Suppressor macrophage treated with lipopolysaccharide for 1 hour (primary cell): ENCODE data around the gene TRIAP1.
"Not testable (repeated sequence)": the region's sequence is repeated elsewhere in the genome, so short reads cannot be mapped to it uniquely, and the experiment has no call there.

Experiments
- DNase-seq, 3 donors: peaks; one replicate each; pipeline ENCODE4 v3.0.0-alpha.2; 2020 to 2022

The TRIAP1 gene

DNA sequence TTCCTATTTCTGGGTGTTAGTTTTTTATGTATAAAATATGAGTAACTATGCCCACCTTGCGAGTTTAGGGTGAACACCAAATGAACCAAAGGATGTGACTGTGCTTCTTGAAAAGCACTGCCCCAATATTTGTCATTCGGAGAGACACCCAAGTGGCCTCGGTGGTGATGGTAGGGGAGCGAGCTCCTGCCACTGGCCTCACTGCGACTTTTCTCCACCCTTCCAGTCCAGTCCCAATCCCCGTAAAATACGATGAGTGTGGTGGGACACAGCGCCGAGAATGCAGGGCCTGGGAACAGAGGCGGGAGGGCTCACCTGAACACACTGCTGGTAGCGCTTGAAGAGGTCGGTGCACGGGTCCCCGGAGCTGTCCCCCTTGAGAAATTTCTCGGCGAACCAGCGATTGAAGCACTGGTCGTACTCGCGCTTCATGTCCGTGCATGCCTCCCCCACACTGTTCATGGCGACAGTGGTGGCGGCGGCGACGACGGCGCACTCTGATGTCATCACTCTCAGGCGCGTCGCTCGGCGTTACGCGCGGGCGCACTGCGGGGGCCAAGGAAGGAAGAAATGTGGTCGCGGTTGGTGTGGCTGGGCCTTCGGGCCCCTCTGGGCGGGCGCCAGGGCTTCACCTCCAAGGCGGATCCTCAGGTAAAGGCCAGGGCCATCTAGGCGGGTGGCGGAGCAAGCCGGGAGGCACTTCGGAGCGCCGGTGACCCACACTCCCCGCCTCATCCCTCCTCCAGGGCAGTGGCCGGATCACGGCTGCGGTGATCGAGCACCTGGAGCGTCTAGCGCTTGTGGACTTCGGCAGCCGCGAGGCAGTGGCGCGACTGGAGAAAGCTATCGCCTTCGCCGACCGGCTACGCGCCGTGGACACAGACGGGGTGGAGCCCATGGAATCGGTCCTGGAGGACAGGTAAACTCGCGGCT, at the start of gene TRIAP1, which contains the start of gene GATC:
TRIAP1 (minus strand) TSS at position 474 of the 933 bp plus-strand sequence; CDS start at position 462, 12 bp downstream.
GATC (plus strand) TSS at position 534 of the 933 bp plus-strand sequence; CDS start at position 571, 37 bp downstream.
- peak; percentile 88 to 93 (median 91) for DNase-seq

DNA sequence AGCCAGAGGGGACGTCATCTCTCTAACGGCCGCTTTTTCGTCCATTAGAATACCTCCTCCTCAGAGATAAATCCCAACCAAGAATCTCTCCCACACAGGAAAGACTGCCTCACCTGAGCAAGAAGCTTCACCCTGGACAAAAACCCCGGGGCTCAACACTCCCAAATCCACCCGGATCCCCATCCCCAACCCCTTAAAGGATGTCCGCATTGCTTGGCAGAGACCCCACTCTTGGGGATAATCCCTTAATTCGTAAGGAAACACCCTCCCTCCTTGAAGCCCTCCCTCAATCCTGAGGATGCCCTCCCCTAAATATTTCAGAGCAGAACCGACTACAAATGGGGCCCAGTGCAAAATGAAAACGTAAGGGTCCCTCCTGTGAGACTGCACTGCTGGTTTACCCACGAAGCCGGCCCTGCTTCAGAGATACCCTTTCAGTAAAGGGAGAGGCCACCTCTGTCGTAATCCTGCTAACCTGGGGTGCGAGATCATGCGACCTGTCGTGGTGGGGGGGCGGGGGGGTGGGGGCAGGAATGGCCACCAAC, 49.1 kb upstream of the TRIAP1 start:
- DNase-seq = no peak

DNA sequence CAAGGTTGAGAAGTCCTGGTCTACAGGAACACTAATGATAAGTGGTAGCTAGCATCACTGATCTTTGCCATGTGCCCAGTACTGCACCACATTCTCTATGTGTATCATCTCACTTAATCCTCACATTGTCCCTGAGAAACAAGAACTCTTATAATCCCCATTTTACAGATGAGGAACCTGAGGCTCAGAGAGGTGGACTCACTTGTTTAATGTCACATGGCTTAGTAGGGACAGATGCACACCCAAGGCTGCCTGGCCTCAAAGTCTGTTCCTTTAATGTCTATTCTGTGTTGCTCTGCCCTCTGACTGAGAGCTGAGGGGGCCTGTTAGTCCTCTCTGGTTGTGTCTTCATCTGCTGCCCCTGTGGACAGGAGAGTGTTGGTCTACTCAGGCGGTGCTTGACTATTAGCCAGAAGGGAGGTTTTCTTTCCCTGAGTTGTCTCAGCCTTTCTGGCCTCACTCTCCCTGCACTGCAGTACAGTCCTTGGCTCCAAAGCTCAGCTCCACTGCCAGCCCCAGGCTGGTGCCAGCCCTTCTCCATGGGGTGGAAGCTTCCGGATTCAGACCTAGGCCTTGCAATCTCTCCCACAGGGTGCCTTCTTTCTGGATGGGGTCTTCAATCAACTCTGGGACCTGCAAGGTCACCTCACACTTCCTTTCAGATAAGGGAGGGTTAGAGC, 44.8 kb upstream of the TRIAP1 start:
- DNase-seq = no peak

DNA sequence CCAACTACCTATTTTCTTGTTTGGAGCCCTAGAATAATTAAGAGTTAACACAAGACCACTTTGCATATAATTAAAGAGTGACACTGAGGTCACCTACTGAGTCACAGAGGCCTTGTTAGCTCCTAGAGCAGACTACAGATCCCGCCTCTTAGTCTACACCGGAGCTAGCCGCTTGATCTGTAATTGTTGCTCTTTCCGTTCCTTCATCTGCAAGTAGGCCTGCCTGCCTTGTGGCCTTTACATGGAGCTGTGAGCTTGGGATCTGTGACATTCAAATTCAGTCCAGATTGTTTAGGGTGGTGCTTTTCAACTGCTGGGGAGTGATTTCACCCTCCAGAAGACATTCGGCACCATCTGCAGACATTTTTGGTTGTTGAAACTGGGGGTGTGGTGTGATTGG, 44.1 kb upstream of the TRIAP1 start:
- no peak for DNase-seq

DNA sequence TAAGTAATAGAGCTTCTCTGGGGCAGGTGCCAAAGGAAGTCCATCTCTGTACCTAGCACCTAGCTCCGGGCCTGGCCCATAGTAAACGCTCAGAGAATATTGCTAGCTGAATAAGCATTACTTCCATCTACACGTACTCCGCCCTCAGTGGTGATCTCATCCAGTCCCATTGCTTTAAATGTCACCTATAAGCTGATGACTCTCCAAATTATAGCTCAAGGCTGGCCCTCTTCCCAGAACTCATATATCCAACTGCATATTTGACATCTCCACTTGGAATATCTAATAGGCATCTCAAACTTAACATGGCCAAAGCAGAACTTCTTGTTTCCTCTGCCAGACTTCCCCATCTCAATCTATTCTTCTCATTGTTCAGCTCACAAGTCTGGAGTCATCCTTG, 42.8 kb upstream of the TRIAP1 start:
- no peak for DNase-seq

DNA sequence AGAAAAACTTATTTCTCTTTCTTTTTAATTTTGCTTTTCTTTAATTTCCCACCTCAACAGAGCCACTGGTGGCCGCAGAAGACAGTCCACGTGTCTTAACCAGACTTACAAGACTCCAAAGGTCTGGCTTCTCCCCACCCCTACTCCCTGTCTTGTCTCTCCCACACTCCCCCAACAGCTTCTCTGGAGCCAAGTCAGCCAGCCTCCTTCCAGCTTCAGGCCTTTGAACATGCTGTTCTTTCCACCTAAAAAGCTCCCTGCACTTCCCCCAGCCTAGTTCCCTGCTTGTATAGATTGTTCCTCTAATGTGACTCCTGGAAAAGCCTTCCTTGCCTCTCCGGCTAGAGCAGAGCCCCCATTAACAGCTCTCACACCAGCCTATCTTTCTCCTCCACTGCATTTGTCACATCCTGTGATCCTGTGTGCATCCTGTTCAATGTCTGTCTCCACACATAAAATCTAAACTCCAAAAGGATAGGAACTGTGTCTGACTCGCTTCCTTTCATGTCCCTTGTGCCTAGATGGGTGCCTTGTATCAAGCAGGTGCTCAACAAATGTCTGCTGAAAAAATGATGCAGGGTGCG, 42.0 kb upstream of the TRIAP1 start:
- no peak for DNase-seq

DNA sequence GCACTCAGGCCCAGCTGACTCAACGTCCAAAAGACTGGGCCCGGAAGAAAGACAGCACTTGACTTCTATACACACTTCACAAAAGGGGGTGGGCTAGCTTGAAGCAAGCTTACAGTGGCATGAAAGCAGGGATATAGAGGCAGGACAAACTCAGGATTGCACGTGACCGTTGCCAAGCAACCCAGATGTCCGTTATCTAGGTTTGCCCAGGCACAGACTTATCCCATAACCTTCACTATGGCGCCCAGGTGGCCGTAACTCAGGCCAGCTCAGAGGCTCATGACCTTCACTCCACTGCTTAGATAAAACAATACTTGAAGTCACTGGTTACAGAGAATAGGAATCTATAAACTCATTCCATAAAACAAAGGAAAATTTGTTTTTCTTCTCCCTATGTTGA, 41.4 kb upstream of the TRIAP1 start:
- not testable (repeated sequence) for DNase-seq

DNA sequence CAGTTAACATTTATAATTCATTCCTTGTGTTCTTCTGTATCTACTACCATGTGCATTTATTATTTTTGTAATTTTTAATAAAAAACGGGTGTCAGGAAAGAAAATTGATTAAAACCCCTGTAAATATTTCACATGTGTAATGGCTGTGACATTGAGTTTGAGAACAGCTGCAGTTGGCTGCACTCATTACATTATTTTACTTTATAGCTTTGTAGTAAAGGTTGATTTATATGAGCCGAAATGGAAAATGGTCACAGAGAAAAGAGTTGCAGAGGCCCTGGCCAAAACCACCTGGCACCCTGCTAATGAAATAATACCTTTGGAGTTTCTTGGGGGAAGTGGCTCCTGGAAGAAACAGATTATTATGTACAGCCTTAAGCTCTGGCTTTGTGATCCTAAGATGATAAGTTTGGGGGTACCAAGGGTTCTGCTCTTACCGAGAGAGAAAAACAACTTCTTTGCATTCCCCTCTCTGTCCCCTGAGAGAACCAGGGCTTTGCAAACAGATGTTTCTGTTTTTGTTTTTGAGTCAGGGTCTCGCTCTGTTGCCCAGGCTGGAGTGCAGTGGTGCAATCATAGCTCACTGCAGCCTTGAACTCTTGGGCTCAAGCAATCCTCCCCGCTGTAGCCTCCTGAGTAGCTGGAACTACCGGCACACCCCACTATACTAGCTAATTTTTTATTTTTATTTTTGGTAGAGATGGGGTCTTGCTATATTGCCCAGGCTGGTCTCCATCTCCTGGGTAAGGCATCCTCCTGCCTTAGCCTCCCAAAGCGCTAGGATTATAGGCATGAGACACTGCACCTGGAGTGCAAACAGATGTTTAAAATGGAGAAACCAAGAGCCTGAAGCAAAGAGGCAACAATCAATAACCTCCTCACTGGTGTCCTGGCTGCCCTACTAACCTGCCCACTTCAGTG, 40.0 kb upstream of the TRIAP1 start:
- DNase-seq = no peak

DNA sequence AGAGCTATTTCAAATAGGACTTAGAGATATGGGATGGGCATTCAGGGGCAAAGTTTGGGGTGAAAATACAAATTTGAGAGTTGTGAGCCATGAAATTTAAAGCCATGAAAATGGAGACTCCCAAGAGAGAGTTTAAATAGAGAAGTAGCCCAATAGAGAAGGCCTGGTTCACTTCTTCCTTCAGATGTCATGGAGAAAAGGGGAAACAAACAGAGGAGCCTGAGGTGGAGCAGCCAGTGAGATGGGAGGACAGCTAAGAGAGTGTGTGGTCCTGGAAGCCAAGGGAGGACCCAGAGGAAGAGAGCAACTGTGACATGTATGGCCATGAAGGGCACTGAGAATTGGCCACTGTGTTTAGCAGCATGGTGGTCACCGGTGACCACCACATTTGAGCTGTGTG, 37.4 kb upstream of the TRIAP1 start:
- peak in 2 of 3 donors; percentile 27 for DNase-seq

DNA sequence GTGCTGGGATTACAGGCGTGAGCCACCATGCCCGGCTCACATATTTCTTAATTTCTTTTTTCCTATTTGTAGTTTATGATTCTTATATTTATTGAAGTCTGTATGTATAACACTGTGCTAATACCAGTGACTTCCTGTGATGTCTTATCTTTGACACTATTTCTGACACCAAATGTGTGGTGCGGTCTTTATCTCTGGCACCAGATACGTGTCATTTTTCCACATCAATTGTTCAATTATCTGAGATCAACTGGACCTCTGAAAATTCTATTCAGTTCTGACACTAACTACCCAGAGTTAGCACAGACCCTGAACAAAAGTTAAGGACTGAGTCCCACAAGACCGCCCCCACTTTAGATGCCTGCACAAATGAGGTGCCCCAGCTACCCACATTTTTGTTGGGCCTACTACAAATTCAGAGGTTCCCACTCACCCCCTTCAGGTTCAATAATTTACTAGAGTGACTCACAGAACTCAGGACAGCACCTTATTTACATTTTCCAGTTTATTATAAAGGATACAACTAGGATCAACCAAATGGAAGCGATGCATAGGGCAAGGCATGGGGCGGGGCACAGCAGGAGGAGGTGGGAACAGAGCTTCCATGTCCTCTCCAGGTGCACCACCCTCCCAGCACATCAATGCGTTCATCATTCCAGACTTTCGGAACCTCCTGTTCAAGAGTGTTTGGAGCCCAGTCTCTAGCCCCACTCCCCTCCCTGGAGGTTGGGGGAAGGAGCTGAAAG, 35.0 kb upstream of the TRIAP1 start:
- DNase-seq = no peak

DNA sequence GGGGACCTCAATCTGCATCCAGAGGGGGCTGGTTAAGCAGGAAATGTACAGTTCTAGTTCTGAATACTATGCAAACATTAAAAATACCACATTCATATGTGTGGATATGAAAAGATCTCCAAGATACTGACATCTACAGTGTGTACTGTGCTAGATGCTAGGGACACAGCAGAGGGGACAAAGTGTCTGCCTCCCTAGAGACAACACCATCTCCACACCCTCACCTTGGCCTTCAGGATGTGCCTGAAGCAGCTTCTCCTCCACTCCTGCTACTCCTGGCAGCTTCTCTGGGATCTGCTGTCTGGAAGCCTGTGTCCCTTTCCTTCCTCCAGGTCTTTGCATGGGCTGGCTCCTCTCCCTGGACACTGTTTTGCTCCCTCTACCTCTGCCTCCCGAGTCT, 34.0 kb upstream of the TRIAP1 start:
- no peak for DNase-seq

DNA sequence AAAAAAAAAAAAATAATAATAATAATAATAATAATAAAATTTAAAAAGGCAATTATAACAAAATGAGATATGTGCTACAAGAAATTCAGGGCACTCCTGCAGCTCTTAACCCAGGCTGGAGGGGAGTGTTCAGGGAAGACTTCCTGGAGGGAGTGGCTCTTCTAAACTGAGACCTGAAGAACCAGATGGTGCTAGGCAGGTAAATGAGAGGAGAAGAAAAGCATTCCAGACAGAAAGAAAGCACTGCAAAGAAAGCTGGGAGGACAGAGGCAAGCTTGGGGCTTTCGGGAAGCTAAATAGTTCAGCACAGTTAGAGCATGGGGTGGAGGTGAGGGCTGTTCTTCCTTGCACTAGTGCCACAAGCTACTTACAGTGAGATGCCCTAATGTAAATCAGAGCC, 33.3 kb upstream of the TRIAP1 start:
- no peak for DNase-seq

DNA sequence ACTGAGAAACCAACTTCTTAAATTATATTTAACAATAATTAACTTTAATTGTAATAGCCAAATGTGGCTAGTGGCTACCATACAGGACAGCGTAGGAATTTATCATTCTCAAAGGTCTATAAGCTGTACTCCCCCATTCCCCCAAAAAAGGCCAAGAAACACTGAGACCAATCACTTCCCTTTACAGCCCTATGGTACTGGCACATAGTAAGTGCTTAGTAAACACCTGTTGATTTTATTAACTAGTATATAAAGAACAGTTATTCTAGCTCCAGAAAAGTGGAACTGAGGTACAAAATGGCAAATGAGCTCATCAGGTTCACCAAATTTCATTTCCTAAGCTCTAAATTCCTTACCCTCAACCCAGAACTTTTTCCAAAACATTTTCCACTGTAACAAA, 29.5 kb upstream of the TRIAP1 start:
- DNase-seq = no peak

DNA sequence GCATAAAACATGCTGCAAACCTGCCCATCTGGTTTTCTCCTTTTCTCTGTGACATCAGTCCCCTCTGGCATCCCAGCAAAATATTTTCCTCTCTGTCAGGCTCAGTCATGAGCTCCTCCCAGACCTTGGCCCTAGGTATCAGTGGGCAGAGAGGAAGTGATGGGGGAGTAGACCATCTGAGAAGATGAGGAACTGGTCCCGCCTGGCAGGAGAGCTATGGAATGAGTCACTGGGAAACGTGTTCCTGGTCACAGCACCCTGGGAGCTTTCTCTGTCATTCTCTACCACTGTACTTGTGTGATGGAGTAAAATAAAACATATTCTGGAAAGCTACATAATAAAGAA, 28.4 kb upstream of the TRIAP1 start:
- peak; percentile 83 to 88 (median 86) for DNase-seq

DNA sequence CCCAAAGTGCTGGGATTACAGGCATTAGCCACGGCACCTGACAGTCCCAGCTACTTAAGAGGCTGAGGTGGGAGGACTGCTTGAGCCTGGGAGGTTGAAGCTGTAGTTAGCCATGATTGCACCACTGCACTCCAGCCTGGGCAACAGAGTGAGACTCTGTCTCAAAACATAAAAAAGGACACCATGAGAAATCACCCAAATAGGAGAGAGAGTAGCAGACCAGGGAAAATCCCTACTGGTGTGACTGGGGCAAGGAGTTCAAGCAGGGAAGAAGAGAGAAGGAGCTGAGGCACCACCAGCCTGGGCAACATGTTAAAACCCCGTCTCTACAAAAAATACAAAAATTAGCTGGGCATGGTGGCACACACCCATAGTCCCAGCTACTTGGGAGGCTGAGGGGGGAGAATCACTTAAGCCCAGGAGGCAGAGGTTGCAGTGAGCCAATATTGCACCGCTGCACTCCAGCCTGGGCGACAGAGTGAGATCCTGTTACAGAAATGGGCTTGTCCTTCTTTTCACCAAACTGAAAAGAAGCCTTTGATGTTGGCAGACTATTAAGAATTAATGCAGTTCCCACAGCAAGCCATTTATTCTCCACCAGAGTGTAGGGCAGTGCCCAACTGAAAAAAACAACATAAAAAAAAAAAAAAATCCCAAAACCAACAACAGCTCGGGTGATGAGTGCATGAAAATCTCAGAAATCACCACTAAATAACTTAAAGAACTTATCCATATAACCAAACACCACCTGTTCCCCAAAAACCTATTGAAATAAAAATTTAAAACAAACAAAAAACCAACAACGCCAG, 27.8 kb upstream of the TRIAP1 start:
- DNase-seq = peak; percentile 29 to 55 (median 41)

DNA sequence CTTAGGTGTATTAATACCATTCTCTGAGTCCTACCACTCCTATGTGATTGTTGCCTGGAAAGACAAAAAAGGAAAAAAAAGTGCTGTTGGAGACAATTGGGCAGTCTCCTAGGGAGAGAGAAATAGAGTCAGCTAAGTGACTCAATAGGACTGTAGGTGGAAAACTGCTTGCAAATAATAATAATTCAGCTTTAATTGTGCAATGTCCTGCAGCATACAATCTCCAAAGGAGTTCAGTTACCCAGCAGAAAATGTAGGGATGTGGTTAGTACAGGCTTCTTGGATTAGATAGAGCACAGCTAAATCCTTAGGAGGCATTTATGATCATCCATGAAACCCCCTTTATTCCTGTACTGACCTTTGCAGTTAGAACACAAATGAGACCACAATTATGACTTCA, 26.3 kb upstream of the TRIAP1 start:
- peak in 2 of 3 donors; percentile 43 to 53 for DNase-seq

DNA sequence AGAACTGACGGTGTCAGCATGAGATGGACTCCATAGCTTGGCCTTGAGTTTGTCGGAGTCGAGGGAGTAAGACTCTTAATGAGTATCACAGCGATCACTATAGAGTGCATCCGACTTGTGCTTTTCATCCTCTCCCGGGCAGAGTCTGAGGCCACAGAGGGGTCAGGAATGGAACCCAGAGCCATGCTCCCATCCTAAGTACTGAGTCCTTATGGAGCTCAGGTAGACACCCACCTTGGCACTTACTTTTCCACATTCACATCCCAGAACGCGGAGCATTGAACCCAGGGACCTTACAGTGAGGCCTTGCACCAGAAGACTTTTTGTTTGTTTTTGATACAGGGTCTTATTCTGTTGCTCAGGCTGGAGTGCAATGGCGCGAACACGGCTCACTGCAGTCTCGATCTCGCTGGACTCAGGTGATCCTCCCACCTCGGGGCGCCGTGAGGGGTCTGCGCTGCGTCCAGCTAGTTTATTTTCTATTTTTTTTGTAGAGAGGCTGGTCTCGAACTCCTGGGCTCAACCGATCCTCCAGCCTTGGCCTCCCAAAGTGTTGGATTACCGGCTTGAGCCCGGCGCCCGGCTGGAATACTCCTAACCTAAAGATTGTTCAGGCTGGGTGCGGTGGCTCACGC, 24.1 kb upstream of the TRIAP1 start:
- no peak for DNase-seq

DNA sequence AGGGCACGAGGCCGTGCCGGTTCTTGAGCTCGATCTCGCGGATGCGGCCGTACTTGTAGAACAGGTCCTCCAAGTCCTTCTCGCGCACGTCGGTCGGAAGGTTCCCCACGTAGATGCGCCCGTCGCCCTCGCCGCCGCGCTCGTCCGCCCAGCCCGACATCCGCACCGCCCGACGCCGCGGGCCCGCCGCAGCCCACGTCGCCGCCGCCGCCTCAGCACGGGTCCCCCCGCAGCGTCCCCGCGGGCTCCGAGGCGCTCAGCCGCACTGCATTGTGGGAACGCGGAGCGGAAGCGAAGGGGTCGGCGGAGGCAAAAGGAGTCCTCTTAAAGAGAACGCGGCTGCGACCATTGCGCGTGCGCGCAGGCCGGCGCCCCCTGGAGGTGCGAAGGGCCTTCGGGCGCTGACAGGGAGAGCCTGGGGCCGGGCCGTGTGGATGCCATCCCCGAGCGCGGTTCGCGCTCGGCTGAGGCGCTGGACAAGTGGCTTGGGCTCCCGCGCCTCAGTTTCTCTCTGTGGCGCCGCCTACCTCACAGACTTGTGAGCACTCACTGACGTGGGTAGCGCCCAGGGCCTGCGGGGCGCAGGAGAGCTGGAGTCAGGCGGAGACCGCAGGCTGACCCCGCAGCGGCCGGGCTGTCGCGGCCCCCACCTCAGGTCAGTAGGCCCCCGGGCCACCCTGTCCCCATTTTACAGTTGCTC, 23.4 kb upstream of the TRIAP1 start, which contains the start of gene SRSF9:
SRSF9 (minus strand) TSS at position 299 of the 700 bp plus-strand sequence; CDS start at position 160, 139 bp downstream.
- DNase-seq = peak; percentile 98 to 99 (median 99)

DNA sequence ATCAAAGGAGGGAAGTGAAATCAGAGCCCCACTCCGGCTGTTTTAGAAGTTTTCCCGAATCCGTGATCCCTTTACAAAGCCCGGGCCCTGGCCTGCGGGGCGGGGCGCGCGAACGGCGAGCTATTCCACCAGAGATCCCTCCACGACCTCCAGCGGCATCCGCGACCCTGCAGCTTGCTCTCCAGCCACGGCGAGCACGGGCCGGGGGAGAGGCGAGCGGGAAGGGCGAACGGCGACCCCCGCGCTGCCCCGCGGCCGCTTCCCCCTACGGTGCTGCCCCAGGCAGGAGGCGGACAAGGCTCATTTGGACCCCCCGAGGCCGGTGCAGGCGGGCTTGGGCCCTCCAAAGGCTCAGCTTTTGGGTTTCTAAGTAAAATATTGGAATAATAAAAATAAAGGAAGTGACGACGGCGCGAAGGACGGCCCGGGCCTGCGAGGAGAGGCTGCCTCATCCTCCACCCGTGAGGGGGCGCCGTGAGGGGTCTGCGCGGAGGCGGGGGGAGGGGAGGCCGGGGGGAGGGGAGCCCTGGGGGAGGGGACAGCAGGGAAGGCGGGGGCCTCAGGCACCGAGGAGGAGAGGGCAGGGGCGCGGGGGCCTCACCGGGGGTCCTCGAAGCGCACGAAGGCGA, 22.8 kb upstream of the TRIAP1 start:
- DNase-seq = peak in 2 of 3 donors; percentile 39 to 57
